Measurements from ENCODE around the gene RALBP1.

The RALBP1 gene

DNA sequence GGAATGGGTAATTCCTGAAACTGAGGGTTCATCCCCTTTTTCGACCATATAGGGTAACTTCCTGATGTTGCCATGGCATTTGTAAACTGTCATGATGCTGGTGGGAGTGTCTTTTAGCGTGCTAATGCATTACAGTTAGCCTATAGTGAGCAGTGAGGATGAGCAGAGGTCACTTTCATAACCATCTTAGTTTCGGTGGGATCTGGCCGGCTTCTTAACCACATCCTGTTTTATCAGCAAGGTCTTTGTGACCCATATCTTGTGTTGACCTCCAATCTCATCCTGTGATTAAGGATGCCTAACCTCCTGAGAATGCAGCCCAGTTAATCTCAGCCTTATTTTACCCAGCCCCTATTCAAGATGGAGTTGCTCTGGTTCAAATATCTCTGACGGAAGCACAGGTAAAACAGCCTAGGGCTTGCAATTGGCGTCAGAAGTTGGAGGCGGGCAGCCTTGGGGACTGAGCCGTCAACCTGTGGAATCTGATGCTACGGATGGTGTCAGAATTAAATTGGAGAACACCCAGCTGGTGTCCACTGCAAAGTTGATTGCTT is 19.5 kb downstream of the RALBP1 start:
- no peak overlapping the region for H2AFZ ChIP-seq (ENCODE audit: low read length)
- H2AK5ac ChIP-seq (ENCODE audit: low read depth, low read length): no peak overlapping the region
- H3K23ac ChIP-seq (ENCODE audit: low read depth, low read length, poor library complexity): no peak overlapping the region
- no CpG with 5 or more reads among the region's 9 CpGs for WGBS, 2 donors (ENCODE audit: extremely low coverage in 2 of 2, insufficient read length in 2 of 2, insufficient replicate concordance in 1 of 2)
- no peak overlapping the region for H2BK120ac ChIP-seq (ENCODE audit: low read depth, low read length)
- no peak overlapping the region for H3K4me3 ChIP-seq (ENCODE audit: low read length in 2 of 2)
- H3K4me2 ChIP-seq (ENCODE audit: insufficient read depth, low read length, poor library complexity, severe bottlenecking): no peak overlapping the region
- H2BK12ac ChIP-seq (ENCODE audit: low read length): no peak overlapping the region
- no peak overlapping the region for H3K14ac ChIP-seq (ENCODE audit: low read length)
- DNase-seq (ENCODE audit: low spot score): no peak
- H3K18ac ChIP-seq (ENCODE audit: low read length): no peak overlapping the region
- H3K79me1 ChIP-seq (ENCODE audit: low read depth, low read length): no peaks in the 10 kb centered on the region
- H4K91ac ChIP-seq (ENCODE audit: low read depth, low read length, poor library complexity): no peak overlapping the region
- no peaks in the 10 kb centered on the region for H3K4me1 ChIP-seq (ENCODE audit: control insufficient read depth in 2 of 2, insufficient read depth in 1 of 2, low read depth in 1 of 2, low read length in 2 of 2)
- H3K27ac ChIP-seq (replicated peaks; ENCODE audit: low read length): no peak overlapping the region
- no peak overlapping the region for H2BK15ac ChIP-seq (ENCODE audit: low read length)
- H3K36me3 ChIP-seq (replicated peaks in 1 of 2; ENCODE audit: control insufficient read depth in 2 of 2, insufficient read depth in 2 of 2, low read length in 2 of 2): peaks cover 0 to 8% of the 10 kb centered on the region in 2 donors
- no peak overlapping the region for H2BK5ac ChIP-seq (ENCODE audit: low read length)
- no peak overlapping the region for H4K8ac ChIP-seq (ENCODE audit: low read depth, low read length)
- peaks cover 2 to 15% of the 10 kb centered on the region in 2 donors for H3K9me3 ChIP-seq (replicated peaks in 1 of 2; ENCODE audit: control insufficient read depth in 2 of 2, insufficient read depth in 1 of 2, low read depth in 1 of 2, low read length in 2 of 2)
- H3K4ac ChIP-seq (ENCODE audit: low read length): no peak overlapping the region
- H3K9ac ChIP-seq (ENCODE audit: low read depth, low read length, poor library complexity): no peak overlapping the region
- no peaks in the 10 kb centered on the region for H3K27me3 ChIP-seq (ENCODE audit: control insufficient read depth in 3 of 3, insufficient read depth in 3 of 3, low read depth in 1 of 3, low read length in 3 of 3)

DNA sequence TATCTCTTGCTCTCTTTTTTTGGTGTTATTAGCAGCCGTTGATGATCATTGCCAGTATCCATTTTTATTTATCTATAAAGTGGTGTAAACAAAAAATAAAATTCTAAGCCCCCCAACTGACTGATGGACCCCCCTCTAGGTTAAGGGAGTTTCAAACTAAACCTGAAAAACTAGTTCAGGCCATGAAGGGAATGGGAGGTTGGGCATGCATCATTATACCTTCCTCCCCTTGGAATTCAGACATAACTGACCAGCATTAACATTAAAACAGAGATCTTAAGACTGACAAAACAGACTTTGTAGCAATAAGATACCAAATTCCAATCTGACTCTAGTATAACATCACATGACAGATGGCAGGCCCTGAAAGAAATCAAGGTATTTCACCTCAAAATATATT is 20.2 kb downstream of the RALBP1 start:
- peaks cover 0 to 8% of the 10 kb centered on the region in 2 donors for H3K36me3 ChIP-seq (replicated peaks in 1 of 2; ENCODE audit: control insufficient read depth in 2 of 2, insufficient read depth in 2 of 2, low read length in 2 of 2)
- no peak overlapping the region for H3K4me3 ChIP-seq (ENCODE audit: low read length in 2 of 2)
- H3K27me3 ChIP-seq (ENCODE audit: control insufficient read depth in 3 of 3, insufficient read depth in 3 of 3, low read depth in 1 of 3, low read length in 3 of 3): no peaks in the 10 kb centered on the region
- H3K4ac ChIP-seq (ENCODE audit: low read length): no peak overlapping the region
- no peak overlapping the region for H4K91ac ChIP-seq (ENCODE audit: low read depth, low read length, poor library complexity)
- H2BK120ac ChIP-seq (ENCODE audit: low read depth, low read length): no peak overlapping the region
- H3K4me1 ChIP-seq (ENCODE audit: control insufficient read depth in 2 of 2, insufficient read depth in 1 of 2, low read depth in 1 of 2, low read length in 2 of 2): no peaks in the 10 kb centered on the region
- H3K9me3 ChIP-seq (replicated peaks in 1 of 2; ENCODE audit: control insufficient read depth in 2 of 2, insufficient read depth in 1 of 2, low read depth in 1 of 2, low read length in 2 of 2): peaks cover 2 to 15% of the 10 kb centered on the region in 2 donors
- no peaks in the 10 kb centered on the region for H3K79me1 ChIP-seq (ENCODE audit: low read depth, low read length)
- H3K14ac ChIP-seq (ENCODE audit: low read length): no peak overlapping the region
- no peak overlapping the region for H3K4me2 ChIP-seq (ENCODE audit: insufficient read depth, low read length, poor library complexity, severe bottlenecking)
- no peak overlapping the region for H4K8ac ChIP-seq (ENCODE audit: low read depth, low read length)
- no peak overlapping the region for H3K18ac ChIP-seq (ENCODE audit: low read length)
- no peak overlapping the region for H2BK15ac ChIP-seq (ENCODE audit: low read length)
- H2AFZ ChIP-seq (ENCODE audit: low read length): no peak overlapping the region
- no peak overlapping the region for H3K9ac ChIP-seq (ENCODE audit: low read depth, low read length, poor library complexity)
- no peak overlapping the region for H2BK5ac ChIP-seq (ENCODE audit: low read length)
- no peak overlapping the region for H3K27ac ChIP-seq (replicated peaks; ENCODE audit: low read length)
- WGBS, 2 donors (ENCODE audit: extremely low coverage in 2 of 2, insufficient read length in 2 of 2, insufficient replicate concordance in 1 of 2): no CpG with 5 or more reads among the region's 1 CpG
- H3K23ac ChIP-seq (ENCODE audit: low read depth, low read length, poor library complexity): no peak overlapping the region
- no peak overlapping the region for H2BK12ac ChIP-seq (ENCODE audit: low read length)
- H2AK5ac ChIP-seq (ENCODE audit: low read depth, low read length): no peak overlapping the region
- no peak for DNase-seq (ENCODE audit: low spot score)

DNA sequence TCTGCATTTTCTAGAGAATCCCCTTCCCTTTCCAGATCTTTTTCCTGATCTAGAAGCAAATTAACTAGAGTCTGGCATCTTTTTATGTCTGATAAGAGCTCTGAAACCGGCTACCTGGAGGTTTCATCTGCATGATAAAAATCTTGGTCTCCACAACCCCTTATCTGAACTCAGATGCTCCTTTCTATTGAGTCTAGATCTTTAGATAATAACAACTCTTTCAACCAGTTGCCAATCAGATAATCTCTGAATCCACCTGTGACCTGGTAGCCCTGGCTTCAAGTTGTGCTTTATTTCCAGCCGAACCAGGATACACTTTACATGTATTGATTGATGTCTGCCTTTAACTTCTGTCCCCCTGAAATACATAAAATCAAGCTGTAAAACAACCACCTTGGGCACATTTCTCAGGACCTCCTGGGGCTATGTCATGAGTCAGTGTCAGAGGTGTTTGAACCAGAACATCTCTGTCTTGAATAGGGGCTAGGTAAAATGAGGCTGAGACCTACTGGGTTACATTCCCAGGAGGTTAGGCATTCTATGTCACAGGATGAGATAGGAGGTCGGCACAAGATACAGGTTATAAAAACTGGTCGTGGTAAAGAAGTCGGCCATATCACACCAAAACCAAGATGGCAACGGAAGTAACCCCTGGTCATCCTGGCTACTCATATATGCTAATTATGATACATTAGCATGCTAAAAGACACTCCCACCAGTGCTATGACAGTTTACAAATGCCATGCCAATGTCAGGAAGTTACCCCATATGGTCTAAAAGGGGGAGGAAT is 20.8 kb downstream of the RALBP1 start:
- Histone ChIP-seq H3K14ac (ENCODE audit: low read length) (no peak overlapping the region), H3K27me3 (ENCODE audit: control insufficient read depth in 3 of 3, insufficient read depth in 3 of 3, low read depth in 1 of 3, low read length in 3 of 3) (no peaks in the 10 kb centered on the region), H2BK5ac (ENCODE audit: low read length) (no peak overlapping the region), H3K4me1 (ENCODE audit: control insufficient read depth in 2 of 2, insufficient read depth in 1 of 2, low read depth in 1 of 2, low read length in 2 of 2) (no peaks in the 10 kb centered on the region), H2BK12ac (ENCODE audit: low read length) (no peak overlapping the region), H3K9ac (ENCODE audit: low read depth, low read length, poor library complexity) (no peak overlapping the region), H3K18ac (ENCODE audit: low read length) (no peak overlapping the region), H3K23ac (ENCODE audit: low read depth, low read length, poor library complexity) (no peak overlapping the region), H3K79me1 (ENCODE audit: low read depth, low read length) (no peaks in the 10 kb centered on the region), H2AFZ (ENCODE audit: low read length) (no peak overlapping the region), H3K4me3 (ENCODE audit: low read length in 2 of 2) (no peak overlapping the region), H3K36me3 (replicated peaks in 1 of 2; ENCODE audit: control insufficient read depth in 2 of 2, insufficient read depth in 2 of 2, low read length in 2 of 2) (peaks cover 0 to 8% of the 10 kb centered on the region in 2 donors), H3K27ac (replicated peaks; ENCODE audit: low read length) (no peak overlapping the region), H3K9me3 (replicated peaks in 1 of 2; ENCODE audit: control insufficient read depth in 2 of 2, insufficient read depth in 1 of 2, low read depth in 1 of 2, low read length in 2 of 2) (peaks cover 2 to 16% of the 10 kb centered on the region in 2 donors), H2AK5ac (ENCODE audit: low read depth, low read length) (no peak overlapping the region), H2BK120ac (ENCODE audit: low read depth, low read length) (no peak overlapping the region), H2BK15ac (ENCODE audit: low read length) (no peak overlapping the region), H3K4me2 (ENCODE audit: insufficient read depth, low read length, poor library complexity, severe bottlenecking) (no peak overlapping the region), H4K91ac (ENCODE audit: low read depth, low read length, poor library complexity) (no peak overlapping the region), H4K8ac (ENCODE audit: low read depth, low read length) (no peak overlapping the region), H3K4ac (ENCODE audit: low read length) (no peak overlapping the region)
- no CpG with 5 or more reads among the region's 6 CpGs for WGBS, 2 donors (ENCODE audit: extremely low coverage in 2 of 2, insufficient read length in 2 of 2, insufficient replicate concordance in 1 of 2)
- no peak for DNase-seq (ENCODE audit: low spot score)

GRCh38 chr18:9506046-9506792 is 30.9 kb downstream of the RALBP1 start:
- Histone ChIP-seq H2BK12ac (ENCODE audit: low read length) (no peak overlapping the region), H2AFZ (ENCODE audit: low read length) (no peak overlapping the region), H3K4me1 (ENCODE audit: control insufficient read depth in 2 of 2, insufficient read depth in 1 of 2, low read depth in 1 of 2, low read length in 2 of 2) (no peaks in the 10 kb centered on the region), H3K4me2 (ENCODE audit: insufficient read depth, low read length, poor library complexity, severe bottlenecking) (no peak overlapping the region), H3K4ac (ENCODE audit: low read length) (no peak overlapping the region), H2BK120ac (ENCODE audit: low read depth, low read length) (no peak overlapping the region), H3K27ac (replicated peaks; ENCODE audit: low read length) (no peak overlapping the region), H3K36me3 (replicated peaks in 1 of 2; ENCODE audit: control insufficient read depth in 2 of 2, insufficient read depth in 2 of 2, low read length in 2 of 2) (no peaks in the 10 kb centered on the region), H3K27me3 (ENCODE audit: control insufficient read depth in 3 of 3, insufficient read depth in 3 of 3, low read depth in 1 of 3, low read length in 3 of 3) (no peaks in the 10 kb centered on the region), H3K9me3 (replicated peaks in 1 of 2; ENCODE audit: control insufficient read depth in 2 of 2, insufficient read depth in 1 of 2, low read depth in 1 of 2, low read length in 2 of 2) (peaks cover 1 to 10% of the 10 kb centered on the region in 2 donors), H4K8ac (ENCODE audit: low read depth, low read length) (no peak overlapping the region), H2BK15ac (ENCODE audit: low read length) (no peak overlapping the region), H2AK5ac (ENCODE audit: low read depth, low read length) (no peak overlapping the region), H3K79me1 (ENCODE audit: low read depth, low read length) (peaks cover 1% of the 10 kb centered on the region), H3K9ac (ENCODE audit: low read depth, low read length, poor library complexity) (no peak overlapping the region), H3K23ac (ENCODE audit: low read depth, low read length, poor library complexity) (no peak overlapping the region), H3K14ac (ENCODE audit: low read length) (no peak overlapping the region), H3K4me3 (ENCODE audit: low read length in 2 of 2) (no peak overlapping the region), H2BK5ac (ENCODE audit: low read length) (no peak overlapping the region), H3K18ac (ENCODE audit: low read length) (no peak overlapping the region), H4K91ac (ENCODE audit: low read depth, low read length, poor library complexity) (no peak overlapping the region)
- DNase-seq (ENCODE audit: low spot score): no peak
- WGBS, 2 donors (ENCODE audit: extremely low coverage in 2 of 2, insufficient read length in 2 of 2, insufficient replicate concordance in 1 of 2): no CpG with 5 or more reads among the region's 4 CpGs

Measured in neuronal stem cell (in vitro differentiated cells).